Thymus (tissue), 11 donors: Measurements from ENCODE around the gene BCAS4. TPM values are rescaled to one million over a fixed set of nuclear protein-coding genes. Genes with fewer than 3 reads are reported as not detected.

ENCODE experiments used
- DNase-seq, 9 donors: peaks; one replicate each; pipeline ENCODE4 v3.0.0-alpha.2; 2013; ENCODE audit warnings: low spot score in 9 of 9, low read depth in 6 of 9, missing footprints in 1 of 9
- H3K27ac ChIP-seq, 2 donors: one replicate each; pipeline ENCODE4 v1.5.1; 2013; ENCODE audit warnings: control low read depth in 1 of 2, low read depth in 1 of 2, low read length in 1 of 2, mild to moderate bottlenecking in 1 of 2, moderate library complexity in 1 of 2
- H3K27me3 ChIP-seq, 2 donors: one replicate each; pipeline ENCODE4 v1.5.1; 2013; ENCODE audit warnings: low read length in 1 of 2; ENCODE audit not compliant: control insufficient read depth in 2 of 2, insufficient read depth in 1 of 2
- H3K36me3 ChIP-seq, 2 donors: one replicate each; pipeline ENCODE4 v1.5.1; 2013; ENCODE audit warnings: low read length in 1 of 2, mild to moderate bottlenecking in 1 of 2, moderate library complexity in 1 of 2; ENCODE audit not compliant: control insufficient read depth in 2 of 2, insufficient read depth in 2 of 2
- H3K4me1 ChIP-seq, 2 donors: one replicate each; pipeline ENCODE4 v1.5.1; 2013; ENCODE audit warnings: low read length in 2 of 2; ENCODE audit not compliant: control insufficient read depth in 2 of 2, insufficient read depth in 2 of 2
- H3K4me3 ChIP-seq, 2 donors: one replicate each; pipeline ENCODE4 v1.5.1; 2013; ENCODE audit warnings: low read length in 2 of 2, control low read depth in 1 of 2, mild to moderate bottlenecking in 1 of 2
- H3K9me3 ChIP-seq, 2 donors: one replicate each; pipeline ENCODE4 v1.5.1; 2013; ENCODE audit warnings: low read length in 1 of 2, mild to moderate bottlenecking in 1 of 2; ENCODE audit not compliant: control insufficient read depth in 2 of 2, insufficient read depth in 1 of 2
- WGBS: extraction: QIAGEN DNeasy Blood & Tissue Kit; methylation state at CpG from one replicate; pipeline ENCODE4 v1.1.7; 2013; 5-methylcytosine and 5-hydroxymethylcytosine counted together
- polyA plus RNA-seq: library from polyadenylated mRNA; stranded (reverse); fragments of 200-250 nt; gene quantifications from one replicate; pipeline ENCODE4 v1.2.3, GENCODE V29; 2013
- total RNA-seq: library from RNA; stranded (reverse); fragments of 120-200 nt; gene quantifications from one replicate; pipeline ENCODE4 v1.2.4, GENCODE V29; 2013
- donor health status: healthy.

BCAS4 gene
- total and polyA plus RNA-seq, 2 donors = 14.5 to 17.5 TPM

GRCh38 chr20:50895111-50895830 is 100.4 kb downstream of the BCAS4 start:
- H3K4me1 ChIP-seq = no peaks in the 10 kb centered on the region
- H3K4me3 ChIP-seq = no peak overlapping the region
- H3K27ac ChIP-seq = no peak overlapping the region
- no peak for DNase-seq
- no peaks in the 10 kb centered on the region for H3K9me3 ChIP-seq
- WGBS = 98% methylated on average over 8 of the region's 8 CpGs
- peaks cover 57 to 78% of the 10 kb centered on the region in 2 donors for H3K36me3 ChIP-seq
- H3K27me3 ChIP-seq = no peaks in the 10 kb centered on the region

GRCh38 chr20:50898475-50898874 is 103.6 kb downstream of the BCAS4 start:
- WGBS = 95% methylated on average over 1 of the region's 1 CpG
- H3K4me3 ChIP-seq = no peak overlapping the region
- peaks cover 50 to 77% of the 10 kb centered on the region in 2 donors for H3K36me3 ChIP-seq

GRCh38 chr20:50900261-50900660 is 105.4 kb downstream of the BCAS4 start:
- 98% methylated on average over 7 of the region's 7 CpGs for whole genome bisulfite sequencing
- peaks cover 39 to 68% of the 10 kb centered on the region in 2 donors for H3K36me3 ChIP-seq
- H3K27me3 ChIP-seq = no peaks in the 10 kb centered on the region
- H3K4me3 ChIP-seq = no peak overlapping the region
- H3K27ac ChIP-seq = no peak overlapping the region
- no peaks in the 10 kb centered on the region for H3K9me3 ChIP-seq
- H3K4me1 ChIP-seq = no peaks in the 10 kb centered on the region
- DNase-seq = no peak

More at GRCh38 chr20:50898475-50898874, 103.6 kb downstream of the BCAS4 start:
- no peak overlapping the region for H3K27ac ChIP-seq
- no peaks in the 10 kb centered on the region for H3K27me3 ChIP-seq
- no peaks in the 10 kb centered on the region for H3K4me1 ChIP-seq
- DNase-seq = no peak
- H3K9me3 ChIP-seq = no peaks in the 10 kb centered on the region

DNA sequence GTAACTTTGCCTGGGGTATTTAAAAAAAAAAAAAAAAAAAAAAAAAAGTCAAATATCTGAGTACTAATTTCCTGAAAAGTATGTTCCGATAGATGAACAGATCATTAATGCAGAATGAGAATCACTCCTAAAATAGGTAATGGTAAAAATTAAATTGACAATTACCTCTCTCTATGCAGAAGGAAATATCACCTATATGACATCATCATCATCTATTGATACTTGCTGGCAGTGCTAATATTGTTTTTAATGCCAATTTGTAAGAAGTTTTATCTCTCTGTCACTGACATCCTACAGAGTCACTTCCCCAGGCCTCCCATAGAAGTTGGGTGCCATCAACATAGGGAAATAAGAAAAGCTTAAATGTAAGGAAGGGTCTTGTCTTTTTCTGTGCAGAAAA is 106.4 kb downstream of the BCAS4 start:
- WGBS = 96% methylated on average over 1 of the region's 1 CpG
- H3K36me3 ChIP-seq = peaks cover 35 to 62% of the 10 kb centered on the region in 2 donors

GRCh38 chr20:50903353-50904051 is 108.6 kb downstream of the BCAS4 start:
- H3K4me3 ChIP-seq = no peak overlapping the region
- no peak overlapping the region for H3K27ac ChIP-seq
- no peaks in the 10 kb centered on the region for H3K27me3 ChIP-seq
- peaks cover 31 to 56% of the 10 kb centered on the region in 2 donors for H3K36me3 ChIP-seq
- no peaks in the 10 kb centered on the region for H3K9me3 ChIP-seq
- WGBS = 91% methylated on average over 8 of the region's 8 CpGs
- no peak for DNase-seq
- H3K4me1 ChIP-seq = no peaks in the 10 kb centered on the region

More for the DNA sequence above, 106.4 kb downstream of the BCAS4 start:
- Histone ChIP-seq H3K27me3 (no peaks in the 10 kb centered on the region), H3K4me3 (no peak overlapping the region), H3K4me1 (no peaks in the 10 kb centered on the region), H3K9me3 (no peaks in the 10 kb centered on the region), H3K27ac (no peak overlapping the region)
- DNase-seq = no peak

GRCh38 chr20:50904067-50904570 is 109.3 kb downstream of the BCAS4 start:
- no peaks in the 10 kb centered on the region for H3K27me3 ChIP-seq
- DNase-seq = no peak
- 96% methylated on average over 6 of the region's 6 CpGs for WGBS
- H3K4me1 ChIP-seq = no peaks in the 10 kb centered on the region
- H3K36me3 ChIP-seq = peaks cover 31 to 52% of the 10 kb centered on the region in 2 donors
- H3K27ac ChIP-seq = no peak overlapping the region
- H3K4me3 ChIP-seq = no peak overlapping the region
- no peaks in the 10 kb centered on the region for H3K9me3 ChIP-seq

DNA sequence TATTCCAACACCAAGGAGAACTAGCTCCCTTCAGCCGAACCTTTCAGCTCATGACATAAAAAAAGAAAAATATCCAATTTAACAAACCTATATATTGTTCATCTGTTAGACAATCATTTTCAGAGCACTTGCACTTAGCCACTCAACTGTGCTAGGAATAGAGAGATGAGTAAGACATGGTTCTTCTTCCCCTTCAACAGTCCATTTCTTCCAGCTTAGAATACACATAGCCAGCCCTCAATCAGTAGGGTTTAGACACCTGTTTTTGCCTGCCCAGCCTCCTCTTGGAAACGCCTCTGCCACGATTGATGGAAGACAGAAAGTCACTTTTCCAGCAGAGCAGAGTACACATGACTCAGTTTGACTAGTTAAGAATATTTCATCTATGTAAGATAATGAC is 114.6 kb downstream of the BCAS4 start:
- Histone ChIP-seq H3K4me3 (no peak overlapping the region), H3K4me1 (no peaks in the 10 kb centered on the region), H3K9me3 (no peaks in the 10 kb centered on the region), H3K27me3 (no peaks in the 10 kb centered on the region), H3K36me3 (peaks cover 10 to 20% of the 10 kb centered on the region in 2 donors), H3K27ac (no peak overlapping the region)
- WGBS = 96% methylated on average over 3 of the region's 3 CpGs
- DNase-seq = no peak

- H3K36me3 ChIP-seq = peaks cover 13 to 23% of the 10 kb centered on the region in 2 donors
- H3K27me3 ChIP-seq = no peaks in the 10 kb centered on the region
- H3K9me3 ChIP-seq = no peaks in the 10 kb centered on the region
- no peaks in the 10 kb centered on the region for H3K4me1 ChIP-seq
- H3K27ac ChIP-seq = no peak overlapping the region
- H3K4me3 ChIP-seq = no peak overlapping the region
- 94% methylated on average over 3 of the region's 3 CpGs for WGBS
- no peak for DNase-seq
Measured at GRCh38 chr20:50911030-50911429, 116.2 kb downstream of the BCAS4 start.

- no peaks in the 10 kb centered on the region for H3K4me1 ChIP-seq
- WGBS = 91% methylated on average over 1 of the region's 1 CpG
Measured at GRCh38 chr20:50911716-50912115, 116.9 kb downstream of the BCAS4 start.

More at GRCh38 chr20:50911716-50912115, 116.9 kb downstream of the BCAS4 start:
- H3K4me3 ChIP-seq = no peak overlapping the region
- H3K9me3 ChIP-seq = no peaks in the 10 kb centered on the region
- H3K36me3 ChIP-seq = peaks cover 13 to 30% of the 10 kb centered on the region in 2 donors
- no peak overlapping the region for H3K27ac ChIP-seq
- DNase-seq = no peak
- no peaks in the 10 kb centered on the region for H3K27me3 ChIP-seq
